Neural progenitor cell (in vitro differentiated cells): ENCODE data around the gene CD99L2. TPM values are rescaled to one million over a fixed set of nuclear protein-coding genes. Genes with fewer than 3 reads are reported as not detected.

ENCODE experiments used
- DNase-seq: peaks from one replicate; pipeline ENCODE4 v3.0.0-alpha.2; 2016; ENCODE audit warnings: low spot score
- H2AFZ ChIP-seq: fragments of 200-600 bp; sonication (generic); replicated peaks from 2 replicates; pipeline ENCODE4 v1.6.1; 2016; ENCODE audit warnings: antibody characterized with exemption
- H3F3A ChIP-seq: fragments of 200-600 bp; sonication (generic); 2 replicates; pipeline ENCODE4 v1.6.1; 2016; ENCODE audit warnings: antibody characterized with exemption, low read depth
- H3K27ac ChIP-seq: fragments of 200-600 bp; sonication (generic); 2 replicates; pipeline ENCODE4 v1.5.1; 2016; ENCODE audit warnings: mild to moderate bottlenecking
- H3K27me3 ChIP-seq: fragments of 200-600 bp; sonication (generic); 2 replicates; pipeline ENCODE4 v1.6.1; 2016; ENCODE audit warnings: mild to moderate bottlenecking, moderate library complexity
- H3K36me3 ChIP-seq: fragments of 200-600 bp; sonication (generic); 2 replicates; pipeline ENCODE4 v1.5.1; 2016
- H3K4me1 ChIP-seq: fragments of 200-600 bp; sonication (generic); 2 replicates; pipeline ENCODE4 v1.6.1; 2016; ENCODE audit warnings: mixed run types
- H3K4me2 ChIP-seq: fragments of 200-600 bp; sonication (generic); 2 replicates; pipeline ENCODE4 v1.6.1; 2016
- H3K4me3 ChIP-seq: fragments of 200-600 bp; sonication (generic); 2 replicates; pipeline ENCODE4 v1.5.1; 2016
- H3K79me2 ChIP-seq: fragments of 200-600 bp; sonication (generic); 2 replicates; pipeline ENCODE4 v1.6.1; 2016; ENCODE audit warnings: low read depth
- H3K9ac ChIP-seq: fragments of 200-600 bp; sonication (generic); 2 replicates; pipeline ENCODE4 v1.6.1; 2016
- H3K9me3 ChIP-seq: fragments of 200-600 bp; sonication (generic); 2 replicates; pipeline ENCODE4 v1.5.1; 2016; ENCODE audit warnings: low read depth
- H4K20me1 ChIP-seq: fragments of 200-600 bp; sonication (generic); 2 replicates; pipeline ENCODE4 v1.6.1; 2016; ENCODE audit warnings: low read depth
- H3K27ac Mint-ChIP-seq: 3 replicates; pipeline ENCODE4 v1.8.0; 2021; ENCODE audit warnings: mixed read lengths
- H3K27me3 Mint-ChIP-seq: 2 replicates; pipeline ENCODE4 v1.8.0; 2022; ENCODE audit warnings: low read depth, mild to moderate bottlenecking, inconsistent platforms, moderate library complexity, mixed read lengths; ENCODE audit not compliant: insufficient read depth
- H3K36me3 Mint-ChIP-seq: 3 replicates; pipeline ENCODE4 v1.8.0; 2021; ENCODE audit warnings: mixed read lengths
- H3K4me1 Mint-ChIP-seq: 3 replicates; pipeline ENCODE4 v1.8.0; 2021; ENCODE audit warnings: mixed read lengths
- H3K4me3 Mint-ChIP-seq: 3 replicates; pipeline ENCODE4 v1.8.0; 2021; ENCODE audit warnings: mild to moderate bottlenecking, moderate library complexity, mixed read lengths
- H3K9me3 Mint-ChIP-seq: 3 replicates; pipeline ENCODE4 v1.8.0; 2020; ENCODE audit warnings: mixed read lengths
- CTCF ChIP-seq: fragments of 200-600 bp; sonication (generic); IDR thresholded peaks from 2 replicates; pipeline ENCODE4 v1.5.1; 2017; ENCODE audit warnings: antibody characterized with exemption, mild to moderate bottlenecking
- EZH2 ChIP-seq: fragments of 200-600 bp; sonication (generic); IDR thresholded peaks from 2 replicates; pipeline ENCODE4 v1.6.1; 2017; ENCODE audit warnings: antibody characterized with exemption, mild to moderate bottlenecking, moderate library complexity
- EZH2phosphoT487 ChIP-seq: fragments of 200-600 bp; sonication (generic); IDR thresholded peaks from 2 replicates; pipeline ENCODE4 v1.6.1; 2017; ENCODE audit warnings: antibody characterized with exemption
- total RNA-seq: library from RNA; depleted of rRNA; stranded (reverse); fragments of >200 nt; gene quantifications from 2 replicates; pipeline ENCODE4 v1.2.3, GENCODE V29; 2015; ENCODE audit warnings: low replicate concordance

Gene CD99L2
- total RNA-seq, 1 donor from 2014 or later, result 24.7 TPM

- Mint-ChIP-seq H3K4me1 (peaks cover 11% of the 10 kb centered on the region), H3K9me3 (peaks cover 2% of the 10 kb centered on the region), H3K27me3 (no peaks in the 10 kb centered on the region), H3K36me3 (peaks cover 3% of the 10 kb centered on the region), H3K27ac (no peak overlapping the region), H3K4me3 (no peak overlapping the region)
- Histone ChIP-seq H3K4me1 (peaks cover 4% of the 10 kb centered on the region), H3K79me2 (no peaks in the 10 kb centered on the region), H3K9ac (no peak overlapping the region), H3K4me2 (no peak overlapping the region), H3K36me3 (no peaks in the 10 kb centered on the region), H3K27ac (no peak overlapping the region), H3F3A (no peaks in the 10 kb centered on the region), H3K4me3 (no peak overlapping the region), H2AFZ (no peak overlapping the region), H4K20me1 (no peaks in the 10 kb centered on the region), H3K9me3 (no peaks in the 10 kb centered on the region), H3K27me3 (no peaks in the 10 kb centered on the region)
- DNase-seq, result no peak
- TF ChIP-seq CTCF (no peak), EZH2phosphoT487 (no peak), EZH2 (no peak)
Observed at GRCh38 chrX:150767475-150768131, 130.9 kb downstream of the CD99L2 start.

GRCh38 chrX:150767045-150767395 lies 131.4 kb downstream of the CD99L2 start:
- Mint-ChIP-seq H3K9me3 (peaks cover 2% of the 10 kb centered on the region), H3K36me3 (peaks cover 3% of the 10 kb centered on the region), H3K27me3 (no peaks in the 10 kb centered on the region), H3K4me1 (peaks cover 11% of the 10 kb centered on the region), H3K27ac (no peak overlapping the region), H3K4me3 (no peak overlapping the region)
- DNase-seq, result no peak
- no peaks in the 10 kb centered on the region for H4K20me1 ChIP-seq
- H3K4me3 ChIP-seq, result no peak overlapping the region
- peaks cover 4% of the 10 kb centered on the region for H3K4me1 ChIP-seq
- no peaks in the 10 kb centered on the region for H3K27me3 ChIP-seq
- H3K27ac ChIP-seq, result no peak overlapping the region
- H3K9me3 ChIP-seq, result no peaks in the 10 kb centered on the region
- no peaks in the 10 kb centered on the region for H3K36me3 ChIP-seq
- TF ChIP-seq EZH2 (no peak), EZH2phosphoT487 (no peak), CTCF (no peak)
- no peaks in the 10 kb centered on the region for H3F3A ChIP-seq
- no peak overlapping the region for H2AFZ ChIP-seq
- no peak overlapping the region for H3K4me2 ChIP-seq
- no peak overlapping the region for H3K9ac ChIP-seq
- no peaks in the 10 kb centered on the region for H3K79me2 ChIP-seq

- Mint-ChIP-seq H3K27ac (no peak overlapping the region), H3K9me3 (peaks cover 2% of the 10 kb centered on the region), H3K4me3 (no peak overlapping the region), H3K4me1 (peaks cover 11% of the 10 kb centered on the region), H3K36me3 (peaks cover 3% of the 10 kb centered on the region), H3K27me3 (no peaks in the 10 kb centered on the region)
- Histone ChIP-seq H3K79me2 (no peaks in the 10 kb centered on the region), H3K4me3 (no peak overlapping the region), H3K4me2 (no peak overlapping the region), H3K27me3 (no peaks in the 10 kb centered on the region), H3F3A (no peaks in the 10 kb centered on the region), H3K9ac (no peak overlapping the region), H3K9me3 (no peaks in the 10 kb centered on the region), H3K27ac (no peak overlapping the region), H3K36me3 (no peaks in the 10 kb centered on the region), H4K20me1 (no peaks in the 10 kb centered on the region), H3K4me1 (peaks cover 4% of the 10 kb centered on the region), H2AFZ (no peak overlapping the region)
- no peak for DNase-seq
- peak; percentile 31 for TF ChIP-seq CTCF
- no peak for TF ChIP-seq EZH2phosphoT487
- TF ChIP-seq EZH2, result no peak
Observed at GRCh38 chrX:150766351-150767044, 132.0 kb downstream of the CD99L2 start.
